OCI-LY7 (cell line): ENCODE data around the gene PLEK2.

Experiments
- CTCF ChIP-seq: fragments of 200-600 bp; sonication (generic); conservative IDR thresholded peaks from 2 replicates; pipeline ENCODE4 v1.5.1; 2014; ENCODE audit warnings: mild to moderate bottlenecking, antibody characterized with exemption, low read length, moderate library complexity, mixed read lengths
- EZH2phosphoT487 ChIP-seq: fragments of 200-600 bp; sonication (generic); IDR thresholded peaks from 2 replicates; pipeline ENCODE4 v1.6.1; 2018; ENCODE audit warnings: low read depth, borderline replicate concordance, mild to moderate bottlenecking, mixed run types, antibody characterized with exemption, low read length, moderate library complexity, mixed read lengths

DNA sequence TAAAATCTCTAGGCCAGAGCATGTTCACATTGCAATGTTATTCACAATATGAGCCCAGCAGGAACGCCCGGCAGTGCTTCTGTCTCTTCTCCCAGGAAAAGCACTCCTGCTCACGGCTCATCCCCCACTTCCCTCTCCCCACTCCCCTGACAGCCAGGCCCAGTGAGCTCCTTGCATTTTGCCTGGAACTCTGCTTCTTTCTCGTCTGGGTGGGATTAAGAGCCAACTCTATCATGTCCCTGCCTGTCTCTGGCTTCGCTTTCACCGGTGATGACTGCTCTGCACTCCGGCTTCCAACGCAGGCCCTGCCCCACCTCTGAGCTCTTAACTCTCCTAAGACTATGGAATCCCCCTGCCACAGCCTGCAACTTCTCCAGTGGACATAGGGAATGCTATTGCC lies 2.5 kb downstream of the PLEK2 start:
- no peak for TF ChIP-seq CTCF
- TF ChIP-seq EZH2phosphoT487, result no peak
